Ishikawa (cell line): ENCODE results near the gene PLEKHA1.

Experiments used
- CEBPB ChIP-seq: IDR thresholded peaks from 2 replicates; pipeline ENCODE4 v1.6.1; 2012
- CREB1 ChIP-seq: IDR thresholded peaks from 2 replicates; pipeline ENCODE4 v1.6.1; 2012; ENCODE audit warnings: low read depth
- EGR1 ChIP-seq: IDR thresholded peaks from 2 replicates; pipeline ENCODE4 v1.6.1; 2012
- EP300 ChIP-seq: IDR thresholded peaks from 2 replicates; pipeline ENCODE4 v1.6.1; 2012; ENCODE audit warnings: borderline replicate concordance
- MAX ChIP-seq: IDR thresholded peaks from 2 replicates; pipeline ENCODE4 v1.6.1; 2012
- TEAD4 ChIP-seq: IDR thresholded peaks from 2 replicates; pipeline ENCODE4 v1.6.1; 2012
- ZBTB7A ChIP-seq: IDR thresholded peaks from 2 replicates; pipeline ENCODE4 v1.6.1; 2012; ENCODE audit warnings: low read depth

- TF ChIP-seq EGR1 (no peak), ZBTB7A (no peak), EP300 (no peak), TEAD4 (no peak), MAX (no peak), CREB1 (no peak), CEBPB (no peak)
Measured at GRCh38 chr10:122457934-122458333, 83.4 kb downstream of the PLEKHA1 start.
